Nephron (organoid): ENCODE data around the gene NUAK1.

Experiments
- H3K27ac Mint-ChIP-seq, 3 experiments: 2 replicates each; pipeline ENCODE4 v1.8.0; 2020; ENCODE audit warnings: mixed read lengths in 3 of 3, mild to moderate bottlenecking in 2 of 3, moderate library complexity in 1 of 3
- H3K27me3 Mint-ChIP-seq: 2 replicates; pipeline ENCODE4 v1.8.0; 2021; ENCODE audit warnings: low read depth, mild to moderate bottlenecking, moderate library complexity, mixed read lengths
- H3K36me3 Mint-ChIP-seq: 2 replicates; pipeline ENCODE4 v1.8.0; 2020; ENCODE audit warnings: low read depth, mixed read lengths
- H3K4me1 Mint-ChIP-seq: 2 replicates; pipeline ENCODE4 v1.8.0; 2020; ENCODE audit warnings: mixed read lengths
- H3K4me3 Mint-ChIP-seq, 3 experiments: 2 replicates each; pipeline ENCODE4 v1.8.0; 2020; ENCODE audit warnings: mild to moderate bottlenecking in 3 of 3, mixed read lengths in 3 of 3, moderate library complexity in 2 of 3
- H3K9me3 Mint-ChIP-seq: 2 replicates; pipeline ENCODE4 v1.8.0; 2020; ENCODE audit warnings: mixed read lengths
- TF ChIP-seq, protein P1 (sequence below), 3 experiments: fragments of 200-600 bp; sonication (generic); IDR thresholded peaks; one replicate each; pipeline ENCODE4 v1.5.0; 2021; ENCODE audit warnings: antibody characterized with exemption in 3 of 3; ENCODE audit not compliant: unreplicated experiment in 3 of 3

Gene NUAK1

DNA sequence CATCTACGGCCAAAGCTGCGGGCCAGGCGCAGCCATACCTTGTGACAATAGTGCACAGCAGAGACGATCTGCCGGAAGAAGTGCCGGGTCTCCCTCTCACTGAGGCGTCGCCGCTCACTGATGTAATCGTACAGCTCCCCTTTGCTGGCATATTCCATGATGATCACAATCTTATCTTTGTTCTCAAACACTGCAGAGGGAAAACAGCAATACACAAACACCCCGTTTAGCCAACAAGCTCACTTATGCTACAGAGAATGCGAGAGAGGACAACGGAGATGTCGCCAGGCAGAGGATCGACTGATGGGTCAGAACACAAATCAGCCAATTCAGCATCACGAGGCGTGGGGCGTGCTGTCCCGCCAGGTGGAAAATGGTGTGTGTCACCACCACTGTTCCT is 52.1 kb downstream of the NUAK1 start:
- no peaks in the 10 kb centered on the region for H3K27me3 Mint-ChIP-seq
- no peaks in the 10 kb centered on the region for H3K9me3 Mint-ChIP-seq
- peaks cover 25% of the 10 kb centered on the region for H3K36me3 Mint-ChIP-seq
- no peak overlapping the region for H3K4me3 Mint-ChIP-seq
- TF ChIP-seq, protein P1, sequence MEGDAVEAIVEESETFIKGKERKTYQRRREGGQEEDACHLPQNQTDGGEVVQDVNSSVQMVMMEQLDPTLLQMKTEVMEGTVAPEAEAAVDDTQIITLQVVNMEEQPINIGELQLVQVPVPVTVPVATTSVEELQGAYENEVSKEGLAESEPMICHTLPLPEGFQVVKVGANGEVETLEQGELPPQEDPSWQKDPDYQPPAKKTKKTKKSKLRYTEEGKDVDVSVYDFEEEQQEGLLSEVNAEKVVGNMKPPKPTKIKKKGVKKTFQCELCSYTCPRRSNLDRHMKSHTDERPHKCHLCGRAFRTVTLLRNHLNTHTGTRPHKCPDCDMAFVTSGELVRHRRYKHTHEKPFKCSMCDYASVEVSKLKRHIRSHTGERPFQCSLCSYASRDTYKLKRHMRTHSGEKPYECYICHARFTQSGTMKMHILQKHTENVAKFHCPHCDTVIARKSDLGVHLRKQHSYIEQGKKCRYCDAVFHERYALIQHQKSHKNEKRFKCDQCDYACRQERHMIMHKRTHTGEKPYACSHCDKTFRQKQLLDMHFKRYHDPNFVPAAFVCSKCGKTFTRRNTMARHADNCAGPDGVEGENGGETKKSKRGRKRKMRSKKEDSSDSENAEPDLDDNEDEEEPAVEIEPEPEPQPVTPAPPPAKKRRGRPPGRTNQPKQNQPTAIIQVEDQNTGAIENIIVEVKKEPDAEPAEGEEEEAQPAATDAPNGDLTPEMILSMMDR (IDR thresholded peaks at IDR 0.05; ENCODE audit: unreplicated experiment in 3 of 3): no peak
- H3K27ac Mint-ChIP-seq: peak overlapping the region in 1 of 3 experiments; percentile 26
- H3K4me1 Mint-ChIP-seq: peaks cover 60% of the 10 kb centered on the region

DNA sequence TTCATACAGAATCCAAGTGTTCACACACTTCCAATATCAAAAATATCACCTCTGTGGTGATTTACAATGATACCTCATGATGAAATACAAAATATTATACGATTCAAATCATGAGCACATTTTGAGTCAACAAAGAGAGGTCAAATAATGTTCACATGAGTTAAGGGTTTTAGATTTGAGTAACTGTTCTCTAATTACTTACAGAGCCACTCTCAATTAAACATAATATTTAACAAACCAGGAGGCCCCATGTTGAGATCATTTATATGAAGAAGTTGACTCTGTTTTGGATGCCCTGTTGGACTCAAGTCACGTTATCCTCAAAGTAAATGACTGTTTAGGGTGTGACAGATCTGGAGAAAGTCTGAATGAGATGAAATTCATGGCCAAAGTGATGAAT is 53.5 kb downstream of the NUAK1 start:
- H3K27ac Mint-ChIP-seq: peak overlapping the region in 1 of 3 experiments; percentile 93
- H3K36me3 Mint-ChIP-seq: peaks cover 38% of the 10 kb centered on the region
- TF ChIP-seq, protein P1 (IDR thresholded peaks at IDR 0.05; ENCODE audit: unreplicated experiment in 3 of 3): no peak
- no peaks in the 10 kb centered on the region for H3K9me3 Mint-ChIP-seq
- no peak overlapping the region for H3K4me3 Mint-ChIP-seq
- peaks cover 62% of the 10 kb centered on the region for H3K4me1 Mint-ChIP-seq
- no peaks in the 10 kb centered on the region for H3K27me3 Mint-ChIP-seq

DNA sequence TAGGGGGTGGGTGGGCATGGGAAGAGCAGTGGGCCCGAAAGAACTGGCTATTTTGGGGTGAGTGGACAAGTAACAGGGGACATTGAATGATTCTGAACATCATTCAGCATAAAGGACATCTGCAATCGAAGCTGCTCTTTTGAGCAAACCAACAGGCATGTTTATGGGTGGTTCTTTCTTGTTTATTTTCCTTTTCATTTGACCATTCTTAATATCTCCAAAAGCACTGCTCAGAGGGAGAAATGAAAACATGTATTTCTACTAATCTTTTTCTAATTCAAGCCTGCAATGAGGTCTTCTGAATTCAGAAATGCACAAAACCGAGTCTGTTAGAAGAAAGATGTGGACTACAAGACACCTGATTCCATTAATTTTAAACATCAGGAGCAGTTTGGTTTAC is 54.0 kb downstream of the NUAK1 start:
- Mint-ChIP-seq H3K36me3 (peaks cover 41% of the 10 kb centered on the region), H3K9me3 (no peaks in the 10 kb centered on the region), H3K4me1 (peaks cover 64% of the 10 kb centered on the region), H3K27ac (peak overlapping the region; percentile 40 to 93 (median 89)), H3K27me3 (no peaks in the 10 kb centered on the region), H3K4me3 (no peak overlapping the region)
- TF ChIP-seq, protein P1 (IDR thresholded peaks at IDR 0.05; ENCODE audit: unreplicated experiment in 3 of 3): no peak

DNA sequence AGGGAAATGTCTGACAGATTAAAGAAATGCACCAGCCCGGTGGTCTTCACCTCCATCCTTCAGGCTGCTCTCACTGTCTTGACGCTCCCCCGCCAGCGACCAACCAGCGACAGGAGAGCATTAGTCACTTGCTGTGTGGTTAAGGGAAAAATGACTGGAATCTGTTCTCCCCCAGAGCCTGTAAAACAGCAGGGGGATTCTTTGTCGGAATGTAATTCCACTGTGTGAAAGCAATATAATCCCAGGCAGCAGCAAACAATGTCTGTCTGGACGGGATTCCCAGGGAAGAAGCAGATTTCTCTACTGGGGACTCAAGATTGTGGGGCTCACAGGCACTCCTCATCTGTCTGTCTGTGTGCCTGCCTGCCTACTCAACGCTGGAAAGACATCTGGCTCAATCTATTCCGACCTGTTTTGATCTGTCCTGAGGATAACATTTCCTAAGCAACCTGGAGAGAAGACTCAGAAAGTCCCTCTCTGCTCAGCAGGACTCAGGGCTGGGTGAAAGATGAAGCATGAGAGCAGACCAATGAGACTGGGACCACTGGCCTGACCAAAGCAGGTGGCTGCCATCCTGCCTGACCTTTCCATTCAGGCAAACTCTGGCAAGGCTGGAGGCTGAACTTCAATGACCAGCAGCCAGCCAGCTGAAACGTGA is 54.6 kb downstream of the NUAK1 start:
- peaks cover 67% of the 10 kb centered on the region for H3K4me1 Mint-ChIP-seq
- TF ChIP-seq, protein P1 (IDR thresholded peaks at IDR 0.05; ENCODE audit: unreplicated experiment in 3 of 3): no peak
- H3K27me3 Mint-ChIP-seq: no peaks in the 10 kb centered on the region
- no peaks in the 10 kb centered on the region for H3K9me3 Mint-ChIP-seq
- H3K4me3 Mint-ChIP-seq: peak overlapping the region in 2 of 3 experiments; percentile 10 to 46
- H3K27ac Mint-ChIP-seq: peak overlapping the region; percentile 89 to 93 (median 89)
- H3K36me3 Mint-ChIP-seq: peaks cover 46% of the 10 kb centered on the region

DNA sequence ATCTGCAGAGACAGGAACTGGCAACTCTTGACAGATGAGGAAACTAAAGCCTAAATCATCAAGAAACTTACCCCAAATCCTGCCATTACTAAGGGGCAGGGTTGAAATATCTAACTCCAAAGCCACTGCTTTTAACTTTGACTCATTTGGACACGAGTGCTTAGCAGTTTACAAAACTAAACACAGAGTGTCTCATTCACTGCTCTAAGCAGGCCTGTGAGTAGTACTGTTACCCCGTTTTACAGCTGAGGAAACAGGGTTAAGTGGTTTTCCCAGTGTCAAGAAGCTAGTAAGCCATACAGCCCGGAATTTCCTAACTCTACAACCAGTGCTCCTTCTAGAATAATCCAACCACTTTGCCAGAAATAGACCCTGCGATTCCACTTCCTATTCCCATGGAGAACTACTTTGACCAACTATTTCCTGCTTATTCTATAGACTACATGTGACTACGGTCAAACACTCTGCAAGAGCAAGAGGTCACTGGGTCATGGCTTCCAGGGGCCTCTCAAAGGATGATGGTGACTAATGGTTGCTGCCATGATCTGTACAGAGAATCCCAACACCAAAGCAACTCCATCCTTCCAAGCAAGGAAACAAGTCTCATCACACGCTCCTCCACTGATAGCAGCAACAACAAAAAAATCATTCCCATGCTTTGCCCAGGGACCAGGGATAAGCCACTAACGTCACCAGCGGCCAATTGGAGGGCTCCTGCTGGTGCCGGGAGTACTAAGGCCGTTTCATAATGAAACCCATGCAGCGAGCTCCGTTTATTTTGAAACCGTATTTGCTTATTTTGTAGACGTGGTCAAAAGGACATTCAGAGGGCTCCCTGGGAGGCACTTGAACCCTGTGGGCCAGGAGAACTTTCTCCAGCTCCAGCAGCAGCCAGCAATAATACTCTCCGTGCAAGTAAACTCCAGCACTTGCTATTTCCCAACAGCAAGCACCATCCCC is 56.3 kb downstream of the NUAK1 start:
- H3K36me3 Mint-ChIP-seq: peaks cover 51% of the 10 kb centered on the region
- H3K27me3 Mint-ChIP-seq: no peaks in the 10 kb centered on the region
- TF ChIP-seq, protein P1 (IDR thresholded peaks at IDR 0.05; ENCODE audit: unreplicated experiment in 3 of 3): no peak
- H3K4me3 Mint-ChIP-seq: no peak overlapping the region
- H3K9me3 Mint-ChIP-seq: no peaks in the 10 kb centered on the region
- peak overlapping the region in 1 of 3 experiments; percentile 5 for H3K27ac Mint-ChIP-seq
- H3K4me1 Mint-ChIP-seq: peaks cover 64% of the 10 kb centered on the region
